ENCODE data around the gene RIPK1. TPM values are rescaled to one million over a fixed set of nuclear protein-coding genes. Genes with fewer than 3 reads are reported as not detected.
"Not testable (repeated sequence)": the region's sequence is repeated elsewhere in the genome, so short reads cannot be mapped to it uniquely, and the experiment has no call there.

The RIPK1 gene
- polyA plus RNA-seq, 1 experiment = 25.9 TPM

- TF ChIP-seq, protein P1, sequence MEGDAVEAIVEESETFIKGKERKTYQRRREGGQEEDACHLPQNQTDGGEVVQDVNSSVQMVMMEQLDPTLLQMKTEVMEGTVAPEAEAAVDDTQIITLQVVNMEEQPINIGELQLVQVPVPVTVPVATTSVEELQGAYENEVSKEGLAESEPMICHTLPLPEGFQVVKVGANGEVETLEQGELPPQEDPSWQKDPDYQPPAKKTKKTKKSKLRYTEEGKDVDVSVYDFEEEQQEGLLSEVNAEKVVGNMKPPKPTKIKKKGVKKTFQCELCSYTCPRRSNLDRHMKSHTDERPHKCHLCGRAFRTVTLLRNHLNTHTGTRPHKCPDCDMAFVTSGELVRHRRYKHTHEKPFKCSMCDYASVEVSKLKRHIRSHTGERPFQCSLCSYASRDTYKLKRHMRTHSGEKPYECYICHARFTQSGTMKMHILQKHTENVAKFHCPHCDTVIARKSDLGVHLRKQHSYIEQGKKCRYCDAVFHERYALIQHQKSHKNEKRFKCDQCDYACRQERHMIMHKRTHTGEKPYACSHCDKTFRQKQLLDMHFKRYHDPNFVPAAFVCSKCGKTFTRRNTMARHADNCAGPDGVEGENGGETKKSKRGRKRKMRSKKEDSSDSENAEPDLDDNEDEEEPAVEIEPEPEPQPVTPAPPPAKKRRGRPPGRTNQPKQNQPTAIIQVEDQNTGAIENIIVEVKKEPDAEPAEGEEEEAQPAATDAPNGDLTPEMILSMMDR (IDR thresholded peaks at IDR 0.05; ENCODE audit: low read depth, low read length) = no peak
- Histone ChIP-seq H3K4me3 (ENCODE audit: low read depth, low read length) (no peak overlapping the region), H3K27me3 (ENCODE audit: control insufficient read depth, insufficient read depth, low read length) (no peaks in the 10 kb centered on the region), H3K27ac (ENCODE audit: low read depth, low read length) (no peak overlapping the region), H3K9me3 (ENCODE audit: control insufficient read depth, insufficient read depth, low read length) (peaks cover 11% of the 10 kb centered on the region)
- POLR2A ChIA-PET = no interaction called here
- DNase-seq (ENCODE audit: low read depth, low spot score) = no peak
- CTCF ChIA-PET = no interaction called here
These were observed 45.3 kb upstream of the RIPK1 start for GRCh38 chr6:3022765-3023662.

DNA sequence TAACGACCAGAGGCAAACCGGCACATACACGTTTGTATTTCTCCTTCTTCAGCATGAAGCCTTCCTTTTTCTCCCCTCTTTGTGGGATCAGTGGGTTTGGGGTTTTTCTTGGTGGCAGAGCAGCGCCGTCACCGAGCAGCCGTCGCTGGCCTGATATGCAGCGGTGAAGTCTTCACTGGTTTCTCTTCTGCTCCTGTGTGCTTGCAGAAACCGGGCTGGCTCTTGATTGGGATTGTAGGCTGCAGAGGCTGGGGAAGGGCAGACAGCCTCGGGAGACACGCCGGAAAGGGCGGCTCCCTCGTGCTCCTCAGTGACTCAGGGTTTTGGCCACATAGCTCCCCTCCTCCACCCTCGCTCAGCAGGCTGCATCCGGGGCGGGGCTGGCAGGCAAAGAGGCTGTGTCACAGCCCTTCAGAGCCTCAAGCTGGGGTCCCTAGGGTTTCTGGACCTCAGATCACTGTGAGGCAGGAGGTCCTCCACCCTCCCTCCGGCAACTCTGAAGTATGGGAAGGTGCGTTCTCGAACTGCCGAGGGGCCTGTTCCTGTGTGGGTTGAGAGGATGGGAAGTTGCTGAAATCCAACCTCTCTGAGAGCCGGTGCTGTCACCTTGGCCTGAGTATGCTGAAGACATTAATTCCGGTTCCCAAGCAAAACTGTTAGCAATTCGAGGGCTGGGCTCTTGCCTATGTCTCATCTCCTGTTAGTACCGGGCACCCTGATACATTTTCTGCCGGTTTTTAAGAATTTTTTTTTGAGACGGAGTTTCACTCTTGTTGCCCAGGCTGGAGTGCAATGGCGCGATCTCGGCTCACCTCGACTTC is 44.4 kb upstream of the RIPK1 start:
- DNase-seq (ENCODE audit: low read depth, low spot score) = peak; percentile 16
- CTCF ChIA-PET = no interaction called here
- Histone ChIP-seq H3K27ac (ENCODE audit: low read depth, low read length) (peak overlapping the region; percentile 43), H3K27me3 (ENCODE audit: control insufficient read depth, insufficient read depth, low read length) (no peaks in the 10 kb centered on the region), H3K9me3 (ENCODE audit: control insufficient read depth, insufficient read depth, low read length) (peaks cover 11% of the 10 kb centered on the region), H3K4me3 (ENCODE audit: low read depth, low read length) (no peak overlapping the region)
- POLR2A ChIA-PET = interaction anchor here (0.6 kb wide), 1 partner anchor 30 kb away, joined by 6 read pairs; no protein-coding TSS in a partner anchor
- TF ChIP-seq, protein P1 (IDR thresholded peaks at IDR 0.05; ENCODE audit: low read depth, low read length) = no peak

GRCh38 chr6:3026791-3027626 is 41.3 kb upstream of the RIPK1 start:
- Histone ChIP-seq H3K27ac (ENCODE audit: low read depth, low read length) (no peak overlapping the region), H3K27me3 (ENCODE audit: control insufficient read depth, insufficient read depth, low read length) (peaks cover 3% of the 10 kb centered on the region), H3K4me3 (ENCODE audit: low read depth, low read length) (no peak overlapping the region), H3K9me3 (ENCODE audit: control insufficient read depth, insufficient read depth, low read length) (peaks cover 11% of the 10 kb centered on the region)
- DNase-seq (ENCODE audit: low read depth, low spot score) = no peak
- CTCF ChIA-PET = interaction anchor here (0.6 to 1.1 kb wide), 2 partner anchors 25 to 38 kb away, joined by 3 to 4 read pairs; no protein-coding TSS in a partner anchor
- TF ChIP-seq, protein P1 (IDR thresholded peaks at IDR 0.05; ENCODE audit: low read depth, low read length) = no peak
- POLR2A ChIA-PET = interaction anchor here (1.2 kb wide), 1 partner anchor 8 kb away, joined by 3 read pairs; no protein-coding TSS in a partner anchor

GRCh38 chr6:3028156-3028555 is 40.1 kb upstream of the RIPK1 start:
- H3K27ac ChIP-seq (ENCODE audit: low read depth, low read length); H3K4me3 ChIP-seq (ENCODE audit: low read depth, low read length); H3K9me3 ChIP-seq (ENCODE audit: control insufficient read depth, insufficient read depth, low read length); H3K27me3 ChIP-seq (ENCODE audit: control insufficient read depth, insufficient read depth, low read length); DNase-seq (ENCODE audit: low read depth, low spot score); CTCF ChIA-PET: not testable (repeated sequence)
- POLR2A ChIA-PET = interaction anchor here (0.7 to 1.2 kb wide), 2 partner anchors 9 to 29 kb away, joined by 3 to 4 read pairs; no protein-coding TSS in a partner anchor
